Lung (tissue), 12 donors: ENCODE measurements around the gene SPAG5. TPM values are rescaled to one million over a fixed set of nuclear protein-coding genes. Genes with fewer than 3 reads are reported as not detected.

ENCODE experiments used
- ATAC-seq: fragments of 200-7000 bp; cut with Tn5 transposase; one replicate; pipeline ENCODE4 v1.9.1; 2020; ENCODE audit warnings: moderate number of reproducible peaks; ENCODE audit not compliant: insufficient read depth, low FRiP score
- DNase-seq, 3 donors: peaks; one replicate each; pipeline ENCODE4 v3.0.0-alpha.2; 2013 to 2017
- H3K27ac ChIP-seq, 2 donors: one replicate each; pipeline ENCODE4 v1.5.1; 2013; ENCODE audit warnings: mild to moderate bottlenecking in 2 of 2, moderate library complexity in 2 of 2, control low read depth in 1 of 2, inconsistent platforms in 1 of 2, low read depth in 1 of 2, low read length in 1 of 2
- H3K27me3 ChIP-seq, 3 donors: one replicate each; pipeline ENCODE4 v1.5.1; 2013; ENCODE audit warnings: low read length in 2 of 3; ENCODE audit not compliant: control insufficient read depth in 3 of 3, insufficient read depth in 3 of 3
- H3K36me3 ChIP-seq, 4 donors: one replicate each; pipeline ENCODE4 v1.5.1; 2013; ENCODE audit warnings: low read length in 4 of 4, mild to moderate bottlenecking in 1 of 4, moderate library complexity in 1 of 4; ENCODE audit not compliant: control insufficient read depth in 4 of 4, insufficient read depth in 4 of 4
- H3K4me1 ChIP-seq, 5 donors: one replicate each; pipeline ENCODE4 v1.5.1; 2013; ENCODE audit warnings: low read length in 5 of 5, mild to moderate bottlenecking in 2 of 5, moderate library complexity in 1 of 5; ENCODE audit not compliant: control insufficient read depth in 5 of 5, insufficient read depth in 5 of 5
- H3K4me3 ChIP-seq: one replicate; pipeline ENCODE4 v1.5.1; 2013; ENCODE audit warnings: mild to moderate bottlenecking, control low read depth, moderate library complexity
- H3K9ac ChIP-seq, 2 donors: one replicate each; pipeline ENCODE4 v1.5.1; 2013; ENCODE audit warnings: low read length in 2 of 2, control low read depth in 1 of 2; ENCODE audit not compliant: insufficient read depth in 1 of 2
- H3K9me3 ChIP-seq, 4 donors: one replicate each; pipeline ENCODE4 v1.5.1; 2013; ENCODE audit warnings: low read length in 3 of 4, mild to moderate bottlenecking in 1 of 4, moderate library complexity in 1 of 4; ENCODE audit not compliant: control insufficient read depth in 4 of 4, insufficient read depth in 3 of 4
- CTCF ChIP-seq: IDR thresholded peaks from 2 replicates; pipeline ENCODE4 v1.5.1; 2012; ENCODE audit warnings: mild to moderate bottlenecking; ENCODE audit errors: control extremely low read depth, extremely low read depth
- WGBS, 2 donors: extraction: QIAGEN DNeasy Blood & Tissue Kit; methylation state at CpG; one replicate each; pipeline ENCODE4 v1.1.7; 2013; 5-methylcytosine and 5-hydroxymethylcytosine counted together
- polyA plus RNA-seq, 2 donors: library from polyadenylated mRNA; stranded (reverse); fragments of 200-250 nt; gene quantifications; one replicate each; pipeline ENCODE4 v1.2.1, GENCODE V29; 2013
- total RNA-seq, 2 donors: library from RNA; depleted of rRNA in 1 of 2; stranded (reverse); fragments of >200 nt in 1 of 2; gene quantifications; one replicate each; pipeline ENCODE4 v1.2.1, GENCODE V29; 2014 to 2021
- donor health status: control.
- donor health status: control.
- donor health status: Bipolar disorder and iron deficiency.
- donor health status: healthy.
- donor health status: DM: yes; HTN: yes; CAD: no.

The SPAG5 gene
- total and polyA plus RNA-seq, 4 donors, result 6.3 to 15.0 (median 10.2) TPM

GRCh38 chr17:28552176-28552999 lies 46.4 kb downstream of the SPAG5 start, which contains the start of gene UNC119:
TSS of gene UNC119 (minus strand) at chr17:28552624. CDS start at chr17:28552557, 67 bp downstream.
- WGBS, 2 donors, result 2 to 3% methylated on average over 32 to 66 of the region's 67 CpGs
- H3K36me3 ChIP-seq, result peaks cover 6 to 35% (median 31%) of the 10 kb centered on the region in 4 donors
- H3K4me1 ChIP-seq, result peaks cover 0 to 12% (median 4%) of the 10 kb centered on the region in 5 donors
- H3K27ac ChIP-seq, result peak within 1 kb of the TSS in 1 of 2 donors; percentile 61
- no peaks in the 10 kb centered on the region for H3K9me3 ChIP-seq
- DNase-seq, result peak; percentile 85 to 88 (median 87)
- peak within 1 kb of the TSS; percentile 66 for H3K4me3 ChIP-seq
- no peak for TF ChIP-seq CTCF
- peak; percentile 94 for ATAC-seq
- H3K27me3 ChIP-seq, result no peaks in the 10 kb centered on the region
- peak within 1 kb of the TSS in 1 of 2 donors; percentile 57 for H3K9ac ChIP-seq

DNA sequence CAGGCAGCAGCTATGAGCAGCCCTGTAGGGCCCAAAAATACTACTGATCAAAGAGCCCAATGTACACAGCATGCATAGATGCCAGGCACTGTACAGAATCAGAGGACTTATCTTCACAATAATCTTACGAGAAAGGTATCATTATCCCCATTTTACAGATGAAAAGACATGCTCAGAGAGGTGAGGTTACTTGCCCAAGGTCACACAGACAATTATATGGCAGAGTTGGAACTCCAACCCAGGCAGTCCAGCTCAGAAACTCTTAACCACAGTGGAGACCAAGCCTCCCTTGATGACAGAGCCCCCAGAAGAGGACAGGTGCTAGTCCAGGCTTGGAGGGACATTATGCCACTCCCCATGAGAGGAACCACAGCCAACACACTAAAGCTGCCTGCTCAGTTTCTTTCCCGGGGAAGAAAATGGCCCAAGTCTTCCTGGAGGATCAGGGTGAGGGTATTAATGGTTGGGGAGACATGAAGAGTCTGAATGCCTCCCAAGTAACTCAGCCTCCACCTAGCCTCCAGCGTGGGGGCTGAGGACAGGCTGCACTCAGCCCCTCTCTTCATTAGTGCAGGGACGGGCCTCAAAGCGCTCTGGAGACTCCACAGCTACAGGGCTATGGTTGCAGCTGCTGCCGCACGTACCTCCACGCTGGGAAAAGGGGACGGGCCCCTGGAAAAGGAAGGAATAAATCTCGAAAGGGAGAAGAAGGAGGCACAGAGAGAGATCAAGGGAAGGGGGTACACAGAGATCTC lies 47.2 kb downstream of the SPAG5 start:
- DNase-seq (peak; percentile 39 to 55 (median 39)), ATAC-seq (no peak)
- Histone ChIP-seq H3K36me3 (peaks cover 4 to 29% (median 25%) of the 10 kb centered on the region in 4 donors), H3K9ac (no peak overlapping the region), H3K27ac (no peak overlapping the region), H3K27me3 (no peaks in the 10 kb centered on the region), H3K4me1 (peaks cover 0 to 12% (median 4%) of the 10 kb centered on the region in 5 donors), H3K9me3 (no peaks in the 10 kb centered on the region), H3K4me3 (no peak overlapping the region)
- WGBS, 2 donors, result 18 to 22% methylated on average over 10 of the region's 10 CpGs
- TF ChIP-seq CTCF, result no peak

GRCh38 chr17:28550858-28551257 lies 48.0 kb downstream of the SPAG5 start:
- H3K4me1 ChIP-seq, result peaks cover 0 to 12% (median 4%) of the 10 kb centered on the region in 5 donors
- no peak overlapping the region for H3K4me3 ChIP-seq
- no peak overlapping the region for H3K9ac ChIP-seq
- no peak for TF ChIP-seq CTCF
- H3K27me3 ChIP-seq, result no peaks in the 10 kb centered on the region
- no peak overlapping the region for H3K27ac ChIP-seq
- H3K9me3 ChIP-seq, result no peaks in the 10 kb centered on the region
- H3K36me3 ChIP-seq, result peaks cover under 1 to 24% (median 19%) of the 10 kb centered on the region in 4 donors
- DNase-seq, result no peak
- no peak for ATAC-seq
- WGBS, 2 donors, result 90 to 100% methylated on average over 1 of the region's 1 CpG
